ENCODE data around the gene C16orf95. TPM values are rescaled to one million over a fixed set of nuclear protein-coding genes. Genes with fewer than 3 reads are reported as not detected.

Gene C16orf95
- total RNA-seq, 1 donor, result 3.4 TPM

DNA sequence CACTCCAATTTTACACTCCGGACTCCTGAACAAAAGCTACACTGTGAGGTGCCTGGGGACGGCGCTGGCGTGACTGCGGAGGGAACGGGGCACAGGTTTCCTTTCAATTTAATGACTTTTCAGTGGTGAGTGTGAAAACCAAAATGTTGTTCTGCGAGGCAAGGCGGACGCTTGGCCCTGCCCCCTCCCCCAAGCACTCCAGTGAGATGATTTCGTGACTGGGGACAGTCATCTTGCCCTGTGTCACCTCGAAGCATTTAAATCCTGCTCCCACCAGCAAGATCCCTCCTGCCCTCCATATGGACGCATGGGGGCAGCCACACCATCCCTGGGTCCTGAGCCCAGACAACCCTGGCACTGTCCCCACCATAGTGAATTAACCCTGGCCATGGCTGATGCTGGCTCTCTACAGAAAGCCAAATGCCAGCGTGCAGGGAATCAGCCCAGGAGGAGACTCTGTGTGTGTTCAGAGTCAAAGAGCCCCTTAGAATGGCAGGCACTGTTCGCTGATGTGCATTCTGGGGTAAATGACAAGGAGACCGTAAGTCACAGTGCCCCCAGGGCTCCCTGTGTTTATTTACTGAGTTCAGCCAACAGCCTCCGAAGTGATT lies 41.0 kb downstream of the C16orf95 start:
- DNase-seq (ENCODE audit: low read depth), result no peak
- no peak overlapping the region for H3K4me3 ChIP-seq (ENCODE audit: low read depth, low read length)
- TF ChIP-seq, protein P1, sequence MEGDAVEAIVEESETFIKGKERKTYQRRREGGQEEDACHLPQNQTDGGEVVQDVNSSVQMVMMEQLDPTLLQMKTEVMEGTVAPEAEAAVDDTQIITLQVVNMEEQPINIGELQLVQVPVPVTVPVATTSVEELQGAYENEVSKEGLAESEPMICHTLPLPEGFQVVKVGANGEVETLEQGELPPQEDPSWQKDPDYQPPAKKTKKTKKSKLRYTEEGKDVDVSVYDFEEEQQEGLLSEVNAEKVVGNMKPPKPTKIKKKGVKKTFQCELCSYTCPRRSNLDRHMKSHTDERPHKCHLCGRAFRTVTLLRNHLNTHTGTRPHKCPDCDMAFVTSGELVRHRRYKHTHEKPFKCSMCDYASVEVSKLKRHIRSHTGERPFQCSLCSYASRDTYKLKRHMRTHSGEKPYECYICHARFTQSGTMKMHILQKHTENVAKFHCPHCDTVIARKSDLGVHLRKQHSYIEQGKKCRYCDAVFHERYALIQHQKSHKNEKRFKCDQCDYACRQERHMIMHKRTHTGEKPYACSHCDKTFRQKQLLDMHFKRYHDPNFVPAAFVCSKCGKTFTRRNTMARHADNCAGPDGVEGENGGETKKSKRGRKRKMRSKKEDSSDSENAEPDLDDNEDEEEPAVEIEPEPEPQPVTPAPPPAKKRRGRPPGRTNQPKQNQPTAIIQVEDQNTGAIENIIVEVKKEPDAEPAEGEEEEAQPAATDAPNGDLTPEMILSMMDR (IDR thresholded peaks at IDR 0.05; ENCODE audit: insufficient read depth, low read length), result no peak

DNA sequence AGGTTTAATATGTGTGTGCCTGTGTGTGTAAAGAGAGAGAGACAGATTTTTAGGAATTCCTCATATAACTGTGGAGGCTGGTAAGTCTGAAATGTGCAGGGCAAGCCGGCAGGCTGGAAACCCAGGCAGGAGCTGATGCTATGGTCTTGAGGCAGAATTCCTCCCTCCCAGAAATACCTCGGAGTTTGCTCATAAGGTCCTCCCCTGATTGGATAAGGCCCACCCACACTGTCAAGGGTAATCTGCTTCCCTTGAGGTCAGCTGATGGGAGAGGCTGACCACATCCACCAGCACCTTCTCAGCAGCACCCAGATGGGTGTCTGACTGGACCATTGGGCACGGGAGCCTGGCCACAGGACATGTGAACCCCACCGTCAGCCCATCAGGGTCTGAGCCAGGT lies 42.4 kb downstream of the C16orf95 start:
- DNase-seq (ENCODE audit: low read depth), result no peak
- no peak overlapping the region for H3K4me3 ChIP-seq (ENCODE audit: low read depth, low read length)
- TF ChIP-seq, protein P1 (IDR thresholded peaks at IDR 0.05; ENCODE audit: insufficient read depth, low read length), result no peak

DNA sequence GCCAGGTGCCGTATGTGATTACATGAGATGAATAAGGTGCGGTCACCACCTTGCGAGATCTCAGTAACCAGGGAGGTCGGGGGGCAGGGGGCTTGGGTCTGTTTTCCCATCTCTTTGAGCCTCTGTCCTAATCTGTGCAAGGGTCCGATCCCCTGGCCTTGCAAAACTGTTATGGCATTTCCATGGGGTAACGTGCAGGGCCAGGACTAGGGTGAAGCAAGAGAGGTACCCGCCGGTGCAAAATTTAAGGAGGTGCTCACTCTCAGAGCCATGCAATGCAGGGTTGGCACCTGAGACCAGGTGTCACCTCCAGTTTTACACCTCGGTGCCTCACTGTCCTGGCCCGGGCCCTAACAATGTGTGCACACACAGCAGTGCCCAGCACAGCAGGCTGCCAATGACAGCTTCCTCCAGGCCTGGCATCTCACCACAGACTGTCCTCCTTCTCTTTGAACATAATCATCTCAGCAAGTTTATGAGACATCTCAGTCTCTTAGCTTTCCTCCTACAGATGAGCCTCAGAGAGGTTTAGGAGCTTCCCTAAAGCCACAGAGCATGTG lies 43.6 kb downstream of the C16orf95 start:
- no peak for DNase-seq (ENCODE audit: low read depth)
- TF ChIP-seq, protein P1 (IDR thresholded peaks at IDR 0.05; ENCODE audit: insufficient read depth, low read length), result no peak
- H3K4me3 ChIP-seq (ENCODE audit: low read depth, low read length), result no peak overlapping the region

DNA sequence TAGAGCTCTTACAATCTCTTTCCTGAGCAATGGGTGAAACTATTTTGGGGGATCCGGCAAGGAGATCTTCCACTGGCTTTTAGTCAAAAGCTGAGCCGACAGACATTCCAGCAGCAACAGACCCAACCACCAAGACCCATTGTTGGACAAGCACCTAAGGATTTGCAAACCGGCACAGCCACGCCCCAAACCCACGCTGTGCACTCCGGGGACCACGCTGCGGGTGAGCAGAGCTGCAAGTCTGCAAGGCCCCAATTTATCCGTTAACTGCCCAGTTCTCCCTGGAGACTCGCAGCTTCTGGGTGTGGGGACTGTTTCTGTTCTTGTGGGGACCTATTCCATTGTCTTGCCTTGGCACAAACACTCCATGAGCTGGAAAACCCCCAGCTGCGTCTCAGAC lies 45.9 kb downstream of the C16orf95 start:
- TF ChIP-seq, protein P1 (IDR thresholded peaks at IDR 0.05; ENCODE audit: insufficient read depth, low read length), result no peak
- H3K4me3 ChIP-seq (ENCODE audit: low read depth, low read length), result no peak overlapping the region
- peak; percentile 24 for DNase-seq (ENCODE audit: low read depth)

DNA sequence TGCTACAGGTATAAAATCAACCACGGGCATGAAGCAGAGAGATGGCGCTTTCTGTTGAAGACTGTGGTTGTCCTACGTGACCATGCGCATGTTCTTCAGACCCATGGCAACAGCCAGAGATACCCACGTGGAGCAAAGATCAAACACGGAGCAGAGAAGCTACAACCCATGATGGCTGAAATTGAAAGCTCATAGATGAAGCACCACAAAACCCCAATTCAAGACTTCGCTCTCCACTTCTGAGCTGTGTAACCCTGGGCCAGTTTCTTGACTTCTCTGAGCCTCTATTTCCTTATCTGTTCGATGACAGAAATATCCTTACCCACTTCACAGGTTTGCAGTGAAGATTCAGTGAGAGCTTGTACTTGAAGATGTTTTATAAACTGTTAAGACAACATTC lies 49.6 kb downstream of the C16orf95 start:
- no peak for DNase-seq (ENCODE audit: low read depth)
- TF ChIP-seq, protein P1 (IDR thresholded peaks at IDR 0.05; ENCODE audit: insufficient read depth, low read length), result no peak
- H3K4me3 ChIP-seq (ENCODE audit: low read depth, low read length), result no peak overlapping the region

DNA sequence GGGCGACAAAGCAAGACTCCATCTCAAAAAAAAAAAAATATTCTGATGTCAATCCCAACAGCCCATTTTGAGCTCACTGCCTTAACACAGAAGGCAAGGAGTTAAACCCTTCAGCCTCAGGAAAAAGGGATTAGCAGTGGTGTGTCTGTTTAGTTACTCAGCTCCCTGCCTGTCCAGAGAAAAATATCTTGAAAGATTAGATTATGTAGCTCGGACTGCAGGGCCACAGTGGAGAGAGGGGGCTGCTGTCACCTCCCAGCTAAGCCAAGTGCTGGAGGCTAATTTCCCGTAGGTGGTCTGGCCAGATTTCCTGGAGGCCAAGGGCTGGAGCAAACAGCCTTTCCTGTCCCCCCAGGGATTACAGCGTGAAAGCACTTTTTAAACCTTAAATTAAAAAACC lies 50.3 kb downstream of the C16orf95 start:
- H3K4me3 ChIP-seq (ENCODE audit: low read depth, low read length), result no peak overlapping the region
- no peak for DNase-seq (ENCODE audit: low read depth)
- TF ChIP-seq, protein P1 (IDR thresholded peaks at IDR 0.05; ENCODE audit: insufficient read depth, low read length), result no peak

DNA sequence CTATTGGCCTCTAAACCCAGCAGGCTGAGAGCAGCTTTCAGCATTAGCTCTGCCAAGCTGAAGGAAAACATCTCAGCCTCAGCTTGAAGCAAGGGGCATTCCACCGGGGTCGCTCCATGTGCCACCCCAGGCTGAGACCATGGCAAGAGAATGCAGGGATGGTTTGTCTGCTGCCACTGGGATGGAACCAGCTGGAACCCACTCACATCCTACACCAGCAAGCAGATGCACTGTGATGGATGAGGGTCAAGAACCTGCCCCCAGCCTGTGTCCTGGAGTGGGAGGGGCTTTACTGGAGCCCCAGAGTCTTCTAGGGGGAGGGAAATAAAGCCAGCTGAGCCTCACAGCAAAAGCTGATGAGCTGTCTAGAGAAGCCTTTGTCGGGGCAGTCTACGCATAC lies 51.9 kb downstream of the C16orf95 start:
- no peak for DNase-seq (ENCODE audit: low read depth)
- TF ChIP-seq, protein P1 (IDR thresholded peaks at IDR 0.05; ENCODE audit: insufficient read depth, low read length), result no peak
- H3K4me3 ChIP-seq (ENCODE audit: low read depth, low read length), result no peak overlapping the region

Measured in fibroblast of the aortic adventitia (primary cell).